Right cardiac atrium (tissue), 5 donors: ENCODE measurements around the gene TMEM125. TPM values are rescaled to one million over a fixed set of nuclear protein-coding genes. Genes with fewer than 3 reads are reported as not detected.

Experiments
- ATAC-seq, 2 donors: fragments of 200-7000 bp; cut with Tn5 transposase; one replicate each; pipeline versions ENCODE4 v1.8.0 to v1.9.1; 2020; ENCODE audit warnings: moderate library complexity in 2 of 2, mild to moderate bottlenecking in 1 of 2
- DNase-seq, 3 donors: peaks; one replicate each; pipeline ENCODE4 v3.0.0-alpha.2; 2020
- H3K27ac ChIP-seq: one replicate; pipeline ENCODE4 v1.5.1; 2013; ENCODE audit warnings: mild to moderate bottlenecking, low read length, control low read depth, moderate library complexity
- H3K27me3 ChIP-seq: one replicate; pipeline ENCODE4 v1.6.1; 2013; ENCODE audit not compliant: control insufficient read depth, insufficient read depth
- H3K4me1 ChIP-seq: one replicate; pipeline ENCODE4 v1.6.1; 2013; ENCODE audit warnings: low read length; ENCODE audit not compliant: control insufficient read depth, insufficient read depth
- H3K4me3 ChIP-seq: one replicate; pipeline ENCODE4 v1.5.1; 2013; ENCODE audit warnings: low read length, control low read depth
- H3K9me3 ChIP-seq: one replicate; pipeline ENCODE4 v1.6.1; 2013; ENCODE audit warnings: low read length; ENCODE audit not compliant: control insufficient read depth
- WGBS: extraction: QIAGEN DNeasy Blood & Tissue Kit; methylation state at CpG from one replicate; pipeline ENCODE4 v1.1.7; 2013; 5-methylcytosine and 5-hydroxymethylcytosine counted together
- intact Hi-C, 4 donors: fragments of 100-400 bp; cut with DNase I; formaldehyde crosslinking; loops; one replicate each; pipeline versions ENCODE4 v1.11.0 to v1.14.0; 2022 to 2023
- polyA plus RNA-seq: library from polyadenylated mRNA; stranded (reverse); fragments of 200-250 nt; gene quantifications from one replicate; pipeline ENCODE4 v1.2.3, GENCODE V29; 2013
- total RNA-seq, 4 donors: library from RNA; stranded (reverse); fragmentation: NEBNext Ultra II Directional; extraction: Animal tissue kit (Norgen Biotek cat#: 25700); gene quantifications; one replicate each; pipeline ENCODE4 v1.2.1, GENCODE V29; 2021
- donor health status: healthy with polysubstance abuse.
- donor health status: DM: no; HTN: yes; CAD: no.
- donor health status: DM: no; HTN: no; CAD: no.
- donor health status: DM: no; HTN: yes; CAD: no; lungs with severe emphysema.
- donor health status: DM: yes; HTN: yes; CAD: no.

The TMEM125 gene
- total and polyA plus RNA-seq, 5 donors, result 0.68 to 1.6 (median 1.3) TPM

DNA sequence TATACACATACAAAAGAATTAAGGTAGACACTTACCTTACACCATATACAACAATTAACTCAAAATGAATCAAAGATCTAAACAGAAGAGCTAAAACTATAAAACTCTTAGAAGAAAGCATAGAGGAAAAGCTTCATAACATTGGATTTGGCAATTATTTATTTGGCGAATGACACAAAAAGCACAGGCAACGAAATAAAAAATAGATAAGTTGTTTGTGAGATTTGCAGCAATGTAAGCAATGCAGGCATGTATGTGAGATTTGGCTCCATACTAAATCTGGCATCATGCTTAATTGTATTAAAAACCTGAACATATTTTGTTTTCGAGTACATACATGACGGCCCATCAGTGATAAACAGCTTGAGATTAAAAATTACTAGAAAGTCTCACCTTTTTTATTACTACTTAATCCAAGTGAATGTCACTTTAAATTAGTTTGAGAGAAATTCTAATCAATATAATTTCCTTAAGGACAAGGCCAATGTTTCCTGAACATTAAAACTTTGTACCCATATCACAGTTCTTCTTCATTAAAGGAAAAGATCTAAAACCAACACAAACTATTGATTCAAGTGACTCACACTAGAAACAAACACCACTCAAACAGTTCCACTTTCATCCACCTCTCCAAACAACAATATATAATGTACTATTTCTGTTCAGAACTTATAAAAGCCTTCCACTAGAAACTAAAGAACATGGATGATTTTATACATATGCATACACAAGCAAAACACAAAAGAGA is 23.1 kb upstream of the TMEM125 start:
- intact Hi-C loops, result no loop called here
- DNase-seq (no peak), ATAC-seq (no peak)
- Histone ChIP-seq H3K4me3 (no peak overlapping the region), H3K27ac (no peak overlapping the region), H3K4me1 (no peaks in the 10 kb centered on the region), H3K9me3 (no peaks in the 10 kb centered on the region), H3K27me3 (no peaks in the 10 kb centered on the region)
- 91% methylated on average over 4 of the region's 4 CpGs for WGBS

DNA sequence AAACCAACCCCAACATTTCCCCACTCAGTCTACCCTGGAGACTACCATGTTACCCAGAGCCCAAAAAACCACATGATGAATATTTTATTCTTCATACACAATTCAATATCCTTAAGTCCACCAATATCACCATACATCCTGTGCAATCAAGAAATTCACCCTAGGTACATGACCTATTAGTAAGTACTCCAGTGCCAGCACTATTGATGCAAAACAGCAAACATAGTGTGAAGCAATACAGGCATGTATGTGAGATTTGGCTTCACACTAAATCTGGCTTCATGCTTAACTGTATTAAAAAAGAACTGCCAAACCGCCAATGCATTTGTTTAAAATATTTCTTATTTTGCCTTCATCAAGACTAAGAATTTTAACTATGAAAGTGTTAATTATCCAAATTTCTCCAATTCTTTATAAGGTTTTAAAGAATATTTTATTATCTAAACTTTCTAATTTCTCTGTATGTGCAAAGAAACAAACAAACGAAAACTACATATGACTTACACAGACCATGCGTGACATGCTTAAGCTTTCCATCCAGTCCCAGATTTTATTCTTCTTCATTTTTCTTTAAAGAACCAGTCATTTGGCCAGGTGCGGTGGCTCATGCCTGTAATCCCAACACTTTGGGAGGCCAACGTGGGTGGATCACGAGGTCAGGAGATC is 22.4 kb upstream of the TMEM125 start:
- ATAC-seq, result no peak
- 82% methylated on average over 6 of the region's 6 CpGs for WGBS
- no peak overlapping the region for H3K4me3 ChIP-seq

DNA sequence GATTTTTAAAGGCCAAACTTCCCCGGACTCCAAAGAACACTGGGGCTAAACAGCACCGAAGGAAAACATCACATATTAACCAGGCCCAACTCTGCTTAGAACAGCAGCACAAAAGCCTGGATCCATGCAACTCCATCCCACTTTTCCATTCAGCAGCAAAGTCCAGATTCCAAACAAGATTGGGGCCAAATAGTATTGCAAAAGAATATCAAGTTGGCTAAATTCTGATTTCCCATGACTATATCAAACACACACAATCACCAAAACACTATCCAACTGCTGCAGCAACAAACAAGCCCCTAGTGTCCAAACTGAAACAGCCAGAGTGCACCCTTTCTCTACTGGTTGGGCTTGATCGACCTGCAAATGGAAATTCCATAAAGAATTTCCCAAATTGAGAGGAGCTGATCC is 19.4 kb upstream of the TMEM125 start:
- intact Hi-C loops, result loop anchor here in 1 of 4 donors (5.0 kb wide), 1 partner anchor 42 kb away; no protein-coding TSS in a partner anchor
- peak in 1 of 2 donors; percentile 59 for ATAC-seq
- no peak overlapping the region for H3K4me3 ChIP-seq
- 75% methylated on average over 3 of the region's 3 CpGs for WGBS
- H3K4me1 ChIP-seq, result no peaks in the 10 kb centered on the region
- no peaks in the 10 kb centered on the region for H3K27me3 ChIP-seq
- DNase-seq, result no peak
- H3K27ac ChIP-seq, result no peak overlapping the region
- no peaks in the 10 kb centered on the region for H3K9me3 ChIP-seq

More for the DNA sequence above, 22.4 kb upstream of the TMEM125 start:
- Histone ChIP-seq H3K9me3 (no peaks in the 10 kb centered on the region), H3K4me1 (no peaks in the 10 kb centered on the region), H3K27me3 (no peaks in the 10 kb centered on the region), H3K27ac (no peak overlapping the region)
- intact Hi-C loops, result no loop called here
- DNase-seq, result no peak

- 84% methylated on average over 5 of the region's 5 CpGs for WGBS
- DNase-seq, result no peak
- H3K4me1 ChIP-seq, result peaks cover 3% of the 10 kb centered on the region
- ATAC-seq, result no peak
- intact Hi-C loops, result loop anchor here in 1 of 4 donors (5.0 kb wide), 1 partner anchor 41 kb away; no protein-coding TSS in a partner anchor
- H3K9me3 ChIP-seq, result no peaks in the 10 kb centered on the region
- no peaks in the 10 kb centered on the region for H3K27me3 ChIP-seq
- H3K4me3 ChIP-seq, result no peak overlapping the region
- no peak overlapping the region for H3K27ac ChIP-seq
Measured at GRCh38 chr1:43251024-43251423, 18.8 kb upstream of the TMEM125 start.

GRCh38 chr1:43252225-43252624 is 17.6 kb upstream of the TMEM125 start:
- peaks cover 3% of the 10 kb centered on the region for H3K4me1 ChIP-seq
- DNase-seq (no peak), ATAC-seq (no peak)
- no peak overlapping the region for H3K27ac ChIP-seq
- no peak overlapping the region for H3K4me3 ChIP-seq
- 90% methylated on average over 1 of the region's 1 CpG for WGBS
- intact Hi-C loops, result loop anchor here in 1 of 4 donors (5.0 kb wide), 1 partner anchor 40 kb away; no protein-coding TSS in a partner anchor
- H3K9me3 ChIP-seq, result no peaks in the 10 kb centered on the region
- H3K27me3 ChIP-seq, result no peaks in the 10 kb centered on the region

DNA sequence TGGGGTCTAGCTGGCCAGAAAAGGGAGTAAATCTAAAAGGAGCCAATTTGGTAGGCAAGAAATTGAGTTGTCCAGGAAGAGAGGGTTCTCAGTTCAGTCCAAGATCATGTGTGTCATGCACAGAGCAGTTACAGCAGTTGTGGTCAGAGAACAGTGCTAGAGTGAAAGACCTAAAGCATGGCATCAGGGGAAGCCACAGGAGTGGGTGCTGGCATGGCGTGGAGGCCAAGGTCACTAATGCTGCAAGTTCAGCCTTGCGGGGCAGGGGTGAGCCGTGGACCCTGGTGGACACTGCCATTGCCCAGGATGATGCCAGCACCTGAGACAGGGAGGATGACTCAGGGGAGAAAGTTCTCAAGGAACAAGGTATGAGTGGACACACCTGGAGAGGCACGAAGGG is 16.6 kb upstream of the TMEM125 start:
- intact Hi-C loops, result loop anchor here in 1 of 4 donors (5.0 kb wide), 1 partner anchor 39 kb away; no protein-coding TSS in a partner anchor
- Histone ChIP-seq H3K27ac (no peak overlapping the region), H3K27me3 (no peaks in the 10 kb centered on the region), H3K4me3 (no peak overlapping the region), H3K4me1 (peaks cover 3% of the 10 kb centered on the region), H3K9me3 (no peaks in the 10 kb centered on the region)
- ATAC-seq, result no peak
- 94% methylated on average over 4 of the region's 4 CpGs for WGBS
- no peak for DNase-seq

GRCh38 chr1:43253876-43254275 is 15.9 kb upstream of the TMEM125 start:
- Histone ChIP-seq H3K9me3 (no peaks in the 10 kb centered on the region), H3K27me3 (no peaks in the 10 kb centered on the region), H3K4me1 (peaks cover 3% of the 10 kb centered on the region), H3K4me3 (no peak overlapping the region), H3K27ac (no peak overlapping the region)
- DNase-seq (no peak), ATAC-seq (no peak)
- intact Hi-C loops, result loop anchor here in 1 of 4 donors (5.0 kb wide), 1 partner anchor 38 kb away; no protein-coding TSS in a partner anchor
- WGBS, result 90% methylated on average over 8 of the region's 8 CpGs

DNA sequence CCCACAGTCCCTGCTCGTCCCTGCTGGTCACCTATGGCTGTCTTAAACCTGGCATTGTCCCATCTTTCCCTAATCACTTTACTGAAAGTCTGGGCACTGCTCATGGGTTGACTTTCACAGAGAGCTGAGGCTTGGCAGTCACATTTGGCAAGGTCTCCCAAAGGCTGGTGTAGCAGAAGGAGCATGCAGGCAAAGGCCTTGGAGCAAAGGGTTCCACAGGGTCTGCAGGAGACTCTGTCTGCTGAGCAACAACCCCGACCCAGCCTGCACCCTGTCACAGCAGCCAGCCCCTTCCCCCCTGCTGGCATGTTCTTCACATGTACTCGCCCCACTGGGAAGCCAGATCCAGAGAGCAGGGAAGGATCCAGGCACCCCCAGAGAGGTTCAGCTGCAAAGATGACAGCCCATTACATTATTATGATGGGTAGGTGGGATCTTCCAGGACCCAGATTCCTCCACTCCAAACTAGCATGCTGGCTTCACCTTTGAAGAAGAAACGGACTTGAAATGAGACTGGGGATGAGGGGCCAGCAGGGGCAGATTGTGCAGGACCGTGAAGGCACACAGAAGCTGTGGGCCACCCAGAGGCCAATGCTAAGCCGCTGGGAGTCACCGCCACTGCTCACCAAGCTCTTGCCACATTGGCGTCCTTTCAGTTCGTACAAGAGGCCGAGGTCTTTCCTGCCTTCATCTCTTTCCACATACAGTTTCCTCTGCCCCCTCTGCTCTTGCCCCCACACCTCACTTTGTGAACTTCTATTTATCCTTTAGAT is 14.2 kb upstream of the TMEM125 start:
- H3K4me1 ChIP-seq, result peaks cover 3% of the 10 kb centered on the region
- H3K27ac ChIP-seq, result peak overlapping the region; percentile 41
- no peaks in the 10 kb centered on the region for H3K9me3 ChIP-seq
- ATAC-seq, result peak; percentile 63 to 69
- H3K27me3 ChIP-seq, result no peaks in the 10 kb centered on the region
- intact Hi-C loops, result no loop called here
- H3K4me3 ChIP-seq, result no peak overlapping the region
- DNase-seq, result no peak
- 70% methylated on average over 10 of the region's 10 CpGs for WGBS

DNA sequence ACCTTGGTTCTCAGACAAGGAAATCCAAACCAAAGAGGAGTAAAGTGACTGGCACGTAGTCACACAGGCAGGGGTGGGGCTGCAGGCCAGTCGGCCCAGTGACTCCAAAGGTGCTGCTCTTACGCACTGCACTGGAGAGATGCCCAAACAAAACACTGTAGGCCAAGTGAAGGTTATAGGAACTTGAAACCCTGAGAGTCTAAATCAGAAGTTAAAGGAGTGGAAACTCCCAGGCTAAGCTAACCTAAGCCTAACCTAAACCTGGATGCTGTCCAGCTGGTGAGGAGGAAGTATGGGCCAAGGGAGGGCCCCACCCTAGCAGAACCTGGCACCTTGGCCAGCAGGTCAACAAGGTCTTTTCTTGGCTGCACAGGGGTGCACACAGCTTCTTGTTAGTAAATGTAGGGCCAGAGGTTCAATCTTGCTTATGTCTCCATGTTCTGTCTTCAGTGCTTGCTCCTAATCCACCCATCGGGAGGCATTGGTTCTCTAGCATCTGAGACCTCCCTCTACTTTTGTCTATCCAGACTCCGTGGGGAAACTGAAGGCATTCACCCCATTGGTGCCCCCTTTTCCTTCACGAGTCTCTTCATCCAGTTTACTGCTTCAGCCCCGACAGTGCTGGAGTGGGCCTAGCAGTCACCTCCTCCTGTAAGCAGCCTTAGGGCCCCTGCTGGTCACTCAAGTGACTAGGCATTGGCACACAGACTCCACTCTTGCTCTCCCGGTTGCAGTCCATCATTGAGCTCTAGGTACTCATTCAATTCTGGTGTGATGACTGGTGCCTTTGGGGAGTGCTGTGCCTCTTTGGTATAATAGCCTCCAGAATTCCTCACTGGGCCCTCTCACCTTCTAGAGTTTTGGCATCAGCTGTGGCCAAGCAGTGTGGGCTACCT is 12.9 kb upstream of the TMEM125 start:
- Histone ChIP-seq H3K27me3 (no peaks in the 10 kb centered on the region), H3K4me3 (no peak overlapping the region), H3K4me1 (peaks cover 3% of the 10 kb centered on the region), H3K9me3 (no peaks in the 10 kb centered on the region), H3K27ac (no peak overlapping the region)
- intact Hi-C loops, result no loop called here
- ATAC-seq, result peak; percentile 54 to 77
- 75% methylated on average over 8 of the region's 8 CpGs for WGBS
- no peak for DNase-seq

DNA sequence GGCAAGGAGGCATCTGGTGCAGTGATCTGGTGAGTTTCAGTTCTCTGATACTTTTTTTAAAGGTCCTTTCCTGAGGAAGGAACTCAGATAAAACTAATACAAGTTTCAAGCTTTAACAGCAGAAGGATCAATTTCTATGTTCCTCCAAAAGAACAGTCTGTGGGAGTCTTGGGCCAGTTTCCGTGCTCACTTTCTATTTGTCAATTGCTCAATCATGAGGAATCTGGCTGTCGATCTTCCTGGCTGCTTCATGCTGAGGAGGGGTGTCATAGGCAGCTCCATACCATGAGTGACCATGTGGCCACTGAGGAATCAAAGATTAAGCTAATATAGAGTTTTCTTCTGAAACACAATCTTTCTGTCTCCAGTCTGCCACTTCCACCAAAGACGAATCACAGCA is 11.4 kb upstream of the TMEM125 start:
- WGBS, result 70% methylated on average over 3 of the region's 3 CpGs
- H3K4me1 ChIP-seq, result peaks cover 3% of the 10 kb centered on the region
- intact Hi-C loops, result no loop called here
- DNase-seq, result no peak
- no peak for ATAC-seq
- H3K9me3 ChIP-seq, result no peaks in the 10 kb centered on the region
- no peak overlapping the region for H3K27ac ChIP-seq
- H3K4me3 ChIP-seq, result no peak overlapping the region
- no peaks in the 10 kb centered on the region for H3K27me3 ChIP-seq
